Upper lobe of right lung (tissue), 1 donor: ENCODE data around the gene TIGD7. TPM values are rescaled to one million over a fixed set of nuclear protein-coding genes. Genes with fewer than 3 reads are reported as not detected.
A peak's percentile ranks its signal among the peaks of the same experiment; 100 is the strongest.

ENCODE experiments used
- ATAC-seq: fragments of 200-7000 bp; cut with Tn5 transposase; one replicate; pipeline ENCODE4 v1.9.1; 2020; ENCODE audit warnings: mild to moderate bottlenecking, moderate library complexity
- DNase-seq: peaks from one replicate; pipeline ENCODE4 v3.0.0-alpha.2; 2020
- H3K27ac ChIP-seq: fragments of 200-600 bp; one replicate; pipeline ENCODE4 v1.8.0; 2022
- H3K27me3 ChIP-seq: fragments of 200-600 bp; one replicate; pipeline ENCODE4 v1.8.0; 2022; ENCODE audit warnings: mild to moderate bottlenecking
- H3K36me3 ChIP-seq: fragments of 200-600 bp; one replicate; pipeline ENCODE4 v1.8.0; 2022
- H3K4me1 ChIP-seq: fragments of 200-600 bp; one replicate; pipeline ENCODE4 v1.8.0; 2022
- H3K4me3 ChIP-seq: fragments of 200-600 bp; one replicate; pipeline ENCODE4 v1.8.0; 2022; ENCODE audit warnings: mild to moderate bottlenecking
- H3K9me3 ChIP-seq: fragments of 200-600 bp; one replicate; pipeline ENCODE4 v1.8.0; 2022
- CTCF ChIP-seq: fragments of 200-600 bp; IDR thresholded peaks from one replicate; pipeline ENCODE4 v1.8.0; 2022; ENCODE audit warnings: antibody characterized with exemption
- intact Hi-C: fragments of 100-400 bp; cut with DNase I; formaldehyde crosslinking; loops from one replicate; pipeline ENCODE4 v1.11.0; 2022
- total RNA-seq: library from RNA; stranded (reverse); fragmentation: NEBNext Ultra II Directional; extraction: Animal tissue kit (Norgen Biotek cat#: 25700); gene quantifications from one replicate; pipeline ENCODE4 v1.2.1, GENCODE V29; 2021
- donor health status: DM: no; HTN: yes; CAD: no; lungs with severe emphysema.

The TIGD7 gene
- total RNA-seq, 1 donor from 2014 or later: 6.9 TPM

GRCh38 chr16:3289998-3290673, 15.1 kb downstream of the TIGD7 start:
- intact Hi-C loops: no loop called here
- DNase-seq: no peak
- ATAC-seq: no peak
- H3K27me3 ChIP-seq: no peaks in the 10 kb centered on the region
- peaks cover 69% of the 10 kb centered on the region for H3K9me3 ChIP-seq
- TF ChIP-seq CTCF: no peak
- H3K36me3 ChIP-seq: peaks cover 55% of the 10 kb centered on the region
- H3K4me1 ChIP-seq: peaks cover 3% of the 10 kb centered on the region
- H3K4me3 ChIP-seq: no peak overlapping the region
- no peak overlapping the region for H3K27ac ChIP-seq

DNA sequence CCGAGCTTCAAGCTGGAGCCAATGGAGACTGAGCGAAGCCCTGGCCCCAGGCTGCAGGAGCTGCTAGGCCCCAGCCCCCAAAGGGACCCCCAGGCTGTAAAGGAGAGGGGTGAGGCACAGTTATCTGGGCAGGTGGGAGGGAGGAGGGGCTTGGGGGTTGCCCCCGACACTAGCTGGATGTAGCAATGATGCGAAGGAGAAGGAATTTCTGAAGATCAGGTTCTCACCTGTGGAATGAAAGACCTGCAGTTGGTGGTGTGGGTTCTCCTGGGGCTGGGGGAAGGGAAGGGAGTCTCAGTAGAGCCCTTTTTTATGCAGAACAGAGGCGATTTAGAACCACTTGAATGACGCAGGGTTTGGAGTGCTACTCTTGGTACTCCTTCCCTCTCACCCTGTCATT, 20.1 kb downstream of the TIGD7 start:
- Histone ChIP-seq H3K4me3 (peak overlapping the region; percentile 86), H3K9me3 (peaks cover 20% of the 10 kb centered on the region), H3K4me1 (peaks cover 14% of the 10 kb centered on the region), H3K27ac (no peak overlapping the region), H3K27me3 (no peaks in the 10 kb centered on the region), H3K36me3 (peaks cover 39% of the 10 kb centered on the region)
- TF ChIP-seq CTCF: no peak
- DNase-seq (no peak), ATAC-seq (no peak)
- intact Hi-C loops: no loop called here

- Histone ChIP-seq H3K4me3 (peak overlapping the region; percentile 86), H3K9me3 (peaks cover 7% of the 10 kb centered on the region), H3K27ac (peak overlapping the region; percentile 100), H3K27me3 (no peaks in the 10 kb centered on the region), H3K36me3 (peaks cover 26% of the 10 kb centered on the region), H3K4me1 (peaks cover 14% of the 10 kb centered on the region)
- intact Hi-C loops: no loop called here
- ATAC-seq (no peak), DNase-seq (no peak)
- TF ChIP-seq CTCF: no peak
Observed at GRCh38 chr16:3283543-3284447, 21.4 kb downstream of the TIGD7 start.

- Histone ChIP-seq H3K27me3 (no peaks in the 10 kb centered on the region), H3K27ac (peak within 1 kb of the TSS; percentile 100), H3K4me3 (peak within 1 kb of the TSS; percentile 86), H3K36me3 (peaks cover 18% of the 10 kb centered on the region), H3K4me1 (peaks cover 14% of the 10 kb centered on the region), H3K9me3 (peaks cover 3% of the 10 kb centered on the region)
- TF ChIP-seq CTCF: no peak
- DNase-seq (peak; percentile 98), ATAC-seq (peak; percentile 96)
- intact Hi-C loops: no loop called here
Observed at GRCh38 chr16:3282730-3283542, 22.3 kb downstream of the TIGD7 start, which contains the start of gene ZNF263. TSS of gene ZNF263 (plus strand) at chr16:3283491. CDS start at chr16:3283819, 328 bp downstream.

DNA sequence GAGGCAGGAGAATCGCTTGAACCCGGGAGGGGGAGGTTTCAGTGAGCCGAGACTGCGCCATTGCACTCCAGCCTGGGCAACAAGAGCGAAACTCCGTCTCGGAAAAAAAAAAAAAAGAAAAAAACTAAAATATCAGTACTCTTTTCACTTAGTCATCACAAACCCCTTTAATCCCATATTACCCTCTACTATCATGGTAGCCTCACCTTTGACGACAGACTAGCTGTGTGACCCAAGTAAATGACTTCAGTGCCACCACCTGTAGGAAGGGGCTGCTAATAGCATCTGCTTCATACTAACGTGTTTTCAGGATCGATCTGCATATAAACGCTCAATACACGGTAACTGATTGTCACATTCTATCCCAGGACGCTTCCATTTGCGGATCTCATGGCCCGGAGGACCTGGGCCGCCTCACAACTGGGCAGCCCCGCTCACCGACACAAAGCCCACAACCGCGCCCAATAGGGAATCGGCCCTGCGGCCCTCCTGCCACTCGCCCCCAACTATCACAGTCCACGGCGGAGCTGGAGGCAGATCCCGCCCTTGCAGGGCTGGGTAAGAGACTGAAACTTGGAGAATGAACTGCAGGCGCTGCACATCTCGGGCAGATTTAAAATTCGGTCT, 23.0 kb downstream of the TIGD7 start:
- no peaks in the 10 kb centered on the region for H3K9me3 ChIP-seq
- ATAC-seq (peak; percentile 45), DNase-seq (no peak)
- TF ChIP-seq CTCF: no peak
- H3K27ac ChIP-seq: peak overlapping the region; percentile 100
- intact Hi-C loops: no loop called here
- peak overlapping the region; percentile 86 for H3K4me3 ChIP-seq
- H3K27me3 ChIP-seq: no peaks in the 10 kb centered on the region
- peaks cover 18% of the 10 kb centered on the region for H3K36me3 ChIP-seq
- H3K4me1 ChIP-seq: peaks cover 14% of the 10 kb centered on the region
